OCI-LY1 (cell line): ENCODE data around the gene TEX14.

Experiments used
- CTCF ChIP-seq: fragments of 200-600 bp; sonication (generic), shearing (Covaris generic); IDR thresholded peaks from 2 replicates; pipeline ENCODE4 v1.5.1; 2017; ENCODE audit warnings: mild to moderate bottlenecking, antibody characterized with exemption, low read length, moderate library complexity, mixed read lengths
- EZH2 ChIP-seq: fragments of 200-600 bp; sonication (generic), shearing (Covaris generic); IDR thresholded peaks from 2 replicates; pipeline ENCODE4 v1.8.0; 2017; ENCODE audit warnings: borderline replicate concordance, mixed run types, mild to moderate bottlenecking, antibody characterized with exemption, low read length, moderate library complexity, mixed read lengths

GRCh38 chr17:58531122-58531521, 160.7 kb downstream of the TEX14 start:
- TF ChIP-seq CTCF (no peak), EZH2 (no peak)
